Neural progenitor cell (in vitro differentiated cells): ENCODE results near the gene LDHD. TPM values are rescaled to one million over a fixed set of nuclear protein-coding genes. Genes with fewer than 3 reads are reported as not detected.

Source experiments
- DNase-seq: peaks from one replicate; pipeline ENCODE4 v3.0.0-alpha.2; 2016; ENCODE audit warnings: low spot score
- H2AFZ ChIP-seq: fragments of 200-600 bp; sonication (generic); replicated peaks from 2 replicates; pipeline ENCODE4 v1.6.1; 2016; ENCODE audit warnings: antibody characterized with exemption
- H3F3A ChIP-seq: fragments of 200-600 bp; sonication (generic); 2 replicates; pipeline ENCODE4 v1.6.1; 2016; ENCODE audit warnings: antibody characterized with exemption, low read depth
- H3K27ac ChIP-seq: fragments of 200-600 bp; sonication (generic); 2 replicates; pipeline ENCODE4 v1.5.1; 2016; ENCODE audit warnings: mild to moderate bottlenecking
- H3K27me3 ChIP-seq: fragments of 200-600 bp; sonication (generic); 2 replicates; pipeline ENCODE4 v1.6.1; 2016; ENCODE audit warnings: mild to moderate bottlenecking, moderate library complexity
- H3K36me3 ChIP-seq: fragments of 200-600 bp; sonication (generic); 2 replicates; pipeline ENCODE4 v1.5.1; 2016
- H3K4me1 ChIP-seq: fragments of 200-600 bp; sonication (generic); 2 replicates; pipeline ENCODE4 v1.6.1; 2016; ENCODE audit warnings: mixed run types
- H3K4me2 ChIP-seq: fragments of 200-600 bp; sonication (generic); 2 replicates; pipeline ENCODE4 v1.6.1; 2016
- H3K4me3 ChIP-seq: fragments of 200-600 bp; sonication (generic); 2 replicates; pipeline ENCODE4 v1.5.1; 2016
- H3K79me2 ChIP-seq: fragments of 200-600 bp; sonication (generic); 2 replicates; pipeline ENCODE4 v1.6.1; 2016; ENCODE audit warnings: low read depth
- H3K9ac ChIP-seq: fragments of 200-600 bp; sonication (generic); 2 replicates; pipeline ENCODE4 v1.6.1; 2016
- H3K9me3 ChIP-seq: fragments of 200-600 bp; sonication (generic); 2 replicates; pipeline ENCODE4 v1.5.1; 2016; ENCODE audit warnings: low read depth
- H4K20me1 ChIP-seq: fragments of 200-600 bp; sonication (generic); 2 replicates; pipeline ENCODE4 v1.6.1; 2016; ENCODE audit warnings: low read depth
- H3K27ac Mint-ChIP-seq: 3 replicates; pipeline ENCODE4 v1.8.0; 2021; ENCODE audit warnings: mixed read lengths
- H3K27me3 Mint-ChIP-seq: 2 replicates; pipeline ENCODE4 v1.8.0; 2022; ENCODE audit warnings: low read depth, mild to moderate bottlenecking, inconsistent platforms, moderate library complexity, mixed read lengths; ENCODE audit not compliant: insufficient read depth
- H3K36me3 Mint-ChIP-seq: 3 replicates; pipeline ENCODE4 v1.8.0; 2021; ENCODE audit warnings: mixed read lengths
- H3K4me1 Mint-ChIP-seq: 3 replicates; pipeline ENCODE4 v1.8.0; 2021; ENCODE audit warnings: mixed read lengths
- H3K4me3 Mint-ChIP-seq: 3 replicates; pipeline ENCODE4 v1.8.0; 2021; ENCODE audit warnings: mild to moderate bottlenecking, moderate library complexity, mixed read lengths
- H3K9me3 Mint-ChIP-seq: 3 replicates; pipeline ENCODE4 v1.8.0; 2020; ENCODE audit warnings: mixed read lengths
- CTCF ChIP-seq: fragments of 200-600 bp; sonication (generic); IDR thresholded peaks from 2 replicates; pipeline ENCODE4 v1.5.1; 2017; ENCODE audit warnings: antibody characterized with exemption, mild to moderate bottlenecking
- EZH2 ChIP-seq: fragments of 200-600 bp; sonication (generic); IDR thresholded peaks from 2 replicates; pipeline ENCODE4 v1.6.1; 2017; ENCODE audit warnings: antibody characterized with exemption, mild to moderate bottlenecking, moderate library complexity
- EZH2phosphoT487 ChIP-seq: fragments of 200-600 bp; sonication (generic); IDR thresholded peaks from 2 replicates; pipeline ENCODE4 v1.6.1; 2017; ENCODE audit warnings: antibody characterized with exemption
- total RNA-seq: library from RNA; depleted of rRNA; stranded (reverse); fragments of >200 nt; gene quantifications from 2 replicates; pipeline ENCODE4 v1.2.3, GENCODE V29; 2015; ENCODE audit warnings: low replicate concordance

The LDHD gene
- total RNA-seq, 1 donor from 2014 or later: 0.60 TPM

- DNase-seq: no peak
- peaks cover 10% of the 10 kb centered on the region for H3K27me3 Mint-ChIP-seq
- no peak for TF ChIP-seq CTCF
- TF ChIP-seq EZH2phosphoT487: no peak
- no peak for TF ChIP-seq EZH2
- H3K9ac ChIP-seq: no peak overlapping the region
- no peak overlapping the region for H3K4me3 ChIP-seq
- H3K9me3 ChIP-seq: no peaks in the 10 kb centered on the region
- no peak overlapping the region for H3K4me3 Mint-ChIP-seq
- H3K4me2 ChIP-seq: no peak overlapping the region
- no peaks in the 10 kb centered on the region for H3K27me3 ChIP-seq
- no peak overlapping the region for H2AFZ ChIP-seq
- no peak overlapping the region for H3K27ac Mint-ChIP-seq
- peaks cover 8% of the 10 kb centered on the region for H3K79me2 ChIP-seq
- H3K9me3 Mint-ChIP-seq: no peaks in the 10 kb centered on the region
- H3K27ac ChIP-seq: no peak overlapping the region
- peaks cover 19% of the 10 kb centered on the region for H3K36me3 Mint-ChIP-seq
- H3K36me3 ChIP-seq: no peaks in the 10 kb centered on the region
- peaks cover 44% of the 10 kb centered on the region for H4K20me1 ChIP-seq
- H3F3A ChIP-seq: peaks cover 19% of the 10 kb centered on the region
- H3K4me1 Mint-ChIP-seq: peaks cover 46% of the 10 kb centered on the region
- peaks cover 21% of the 10 kb centered on the region for H3K4me1 ChIP-seq
Observed at GRCh38 chr16:75107505-75107904, 9.1 kb downstream of the LDHD start.

GRCh38 chr16:75106351-75107274, 10.0 kb downstream of the LDHD start:
- TF ChIP-seq EZH2phosphoT487 (no peak), CTCF (no peak), EZH2 (no peak)
- no peak for DNase-seq
- H3K27ac Mint-ChIP-seq: peak overlapping the region; percentile 65
- no peaks in the 10 kb centered on the region for H3K9me3 Mint-ChIP-seq
- no peak overlapping the region for H3K4me2 ChIP-seq
- no peak overlapping the region for H2AFZ ChIP-seq
- no peaks in the 10 kb centered on the region for H3K36me3 ChIP-seq
- peaks cover 19% of the 10 kb centered on the region for H3F3A ChIP-seq
- H3K27ac ChIP-seq: no peak overlapping the region
- H3K9ac ChIP-seq: no peak overlapping the region
- no peaks in the 10 kb centered on the region for H3K9me3 ChIP-seq
- no peak overlapping the region for H3K4me3 Mint-ChIP-seq
- no peak overlapping the region for H3K4me3 ChIP-seq
- peaks cover 10% of the 10 kb centered on the region for H3K27me3 Mint-ChIP-seq
- peaks cover 44% of the 10 kb centered on the region for H4K20me1 ChIP-seq
- H3K36me3 Mint-ChIP-seq: peaks cover 24% of the 10 kb centered on the region
- peaks cover 8% of the 10 kb centered on the region for H3K79me2 ChIP-seq
- H3K27me3 ChIP-seq: no peaks in the 10 kb centered on the region
- peaks cover 43% of the 10 kb centered on the region for H3K4me1 Mint-ChIP-seq
- H3K4me1 ChIP-seq: peaks cover 21% of the 10 kb centered on the region

- no peaks in the 10 kb centered on the region for H3K36me3 ChIP-seq
- H3K79me2 ChIP-seq: peaks cover 8% of the 10 kb centered on the region
- peaks cover 13% of the 10 kb centered on the region for H3F3A ChIP-seq
- no peaks in the 10 kb centered on the region for H3K9me3 Mint-ChIP-seq
- H3K9me3 ChIP-seq: no peaks in the 10 kb centered on the region
- no peak overlapping the region for H3K4me3 ChIP-seq
- peaks cover 41% of the 10 kb centered on the region for H4K20me1 ChIP-seq
- H3K27me3 ChIP-seq: no peaks in the 10 kb centered on the region
- H3K27me3 Mint-ChIP-seq: peaks cover 12% of the 10 kb centered on the region
- peaks cover 15% of the 10 kb centered on the region for H3K4me1 ChIP-seq
- H3K27ac Mint-ChIP-seq: peak overlapping the region; percentile 69
- H3K9ac ChIP-seq: no peak overlapping the region
- peaks cover 26% of the 10 kb centered on the region for H3K36me3 Mint-ChIP-seq
- DNase-seq: no peak
- no peak overlapping the region for H3K4me2 ChIP-seq
- peaks cover 32% of the 10 kb centered on the region for H3K4me1 Mint-ChIP-seq
- no peak overlapping the region for H3K27ac ChIP-seq
- H2AFZ ChIP-seq: no peak overlapping the region
- TF ChIP-seq EZH2 (no peak), CTCF (no peak), EZH2phosphoT487 (no peak)
- no peak overlapping the region for H3K4me3 Mint-ChIP-seq
Observed at GRCh38 chr16:75105306-75106061, 11.1 kb downstream of the LDHD start.
